Nephron (organoid): ENCODE results near the gene GALNT9.

Experiments
- H3K27ac Mint-ChIP-seq, 3 experiments: 2 replicates each; pipeline ENCODE4 v1.8.0; 2020; ENCODE audit warnings: mixed read lengths in 3 of 3, mild to moderate bottlenecking in 2 of 3, moderate library complexity in 1 of 3
- H3K27me3 Mint-ChIP-seq: 2 replicates; pipeline ENCODE4 v1.8.0; 2021; ENCODE audit warnings: low read depth, mild to moderate bottlenecking, moderate library complexity, mixed read lengths
- H3K36me3 Mint-ChIP-seq: 2 replicates; pipeline ENCODE4 v1.8.0; 2020; ENCODE audit warnings: low read depth, mixed read lengths
- H3K4me1 Mint-ChIP-seq: 2 replicates; pipeline ENCODE4 v1.8.0; 2020; ENCODE audit warnings: mixed read lengths
- H3K4me3 Mint-ChIP-seq, 3 experiments: 2 replicates each; pipeline ENCODE4 v1.8.0; 2020; ENCODE audit warnings: mild to moderate bottlenecking in 3 of 3, mixed read lengths in 3 of 3, moderate library complexity in 2 of 3
- H3K9me3 Mint-ChIP-seq: 2 replicates; pipeline ENCODE4 v1.8.0; 2020; ENCODE audit warnings: mixed read lengths
- TF ChIP-seq, protein P1 (sequence below), 3 experiments: fragments of 200-600 bp; sonication (generic); IDR thresholded peaks; one replicate each; pipeline ENCODE4 v1.5.0; 2021; ENCODE audit warnings: antibody characterized with exemption in 3 of 3; ENCODE audit not compliant: unreplicated experiment in 3 of 3

The GALNT9 gene

DNA sequence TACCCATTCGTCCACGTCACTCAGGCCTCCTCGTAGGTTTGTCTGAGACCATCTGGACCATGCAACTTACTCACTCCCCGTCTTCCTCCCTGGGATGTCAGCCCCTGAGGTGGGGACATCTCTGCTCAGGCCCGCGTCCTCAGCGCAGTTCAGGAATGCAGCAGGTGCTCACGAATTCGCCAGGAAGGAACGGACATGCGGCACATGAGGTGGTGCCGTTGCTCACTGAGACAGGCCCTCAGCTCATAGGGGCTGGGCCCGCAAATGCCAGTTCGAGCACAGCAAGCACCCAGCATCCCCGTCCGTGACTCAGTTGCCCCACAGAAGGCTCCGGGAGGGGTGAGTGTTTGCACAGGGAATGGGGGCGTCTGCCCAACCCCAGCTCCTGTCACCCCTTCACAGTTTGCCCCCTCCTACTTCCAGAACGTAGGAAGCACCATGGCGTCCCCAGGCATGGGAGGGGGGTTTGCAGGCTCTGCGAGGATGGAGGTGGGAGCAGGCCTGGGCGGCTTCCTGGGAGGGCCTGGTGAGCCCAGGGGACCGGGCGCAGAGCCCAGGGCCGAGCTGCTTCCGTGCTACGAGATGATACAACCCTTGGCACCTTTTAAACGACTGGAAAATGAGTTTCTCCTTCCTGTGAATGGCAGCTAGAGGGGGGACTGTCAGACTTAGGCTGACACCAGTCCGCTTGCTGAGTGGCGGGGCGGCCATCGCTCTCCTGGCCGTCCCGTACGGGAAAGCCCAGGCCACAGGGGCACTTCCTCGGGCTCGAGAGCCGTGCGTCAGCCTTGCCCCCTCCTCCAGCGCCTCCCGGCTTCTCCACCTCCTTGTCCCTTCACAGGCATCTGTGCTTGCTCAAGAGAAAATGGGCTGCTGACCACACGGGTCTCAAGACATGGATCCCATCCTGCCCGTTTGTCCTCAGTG lies 6.9 kb downstream of the GALNT9 start:
- Mint-ChIP-seq H3K27ac (peak overlapping the region in 1 of 3 experiments; percentile 0), H3K4me1 (peaks cover 26% of the 10 kb centered on the region), H3K27me3 (peaks cover 68% of the 10 kb centered on the region), H3K9me3 (no peaks in the 10 kb centered on the region), H3K4me3 (peak overlapping the region in 1 of 3 experiments; percentile 24), H3K36me3 (no peaks in the 10 kb centered on the region)
- TF ChIP-seq, protein P1, sequence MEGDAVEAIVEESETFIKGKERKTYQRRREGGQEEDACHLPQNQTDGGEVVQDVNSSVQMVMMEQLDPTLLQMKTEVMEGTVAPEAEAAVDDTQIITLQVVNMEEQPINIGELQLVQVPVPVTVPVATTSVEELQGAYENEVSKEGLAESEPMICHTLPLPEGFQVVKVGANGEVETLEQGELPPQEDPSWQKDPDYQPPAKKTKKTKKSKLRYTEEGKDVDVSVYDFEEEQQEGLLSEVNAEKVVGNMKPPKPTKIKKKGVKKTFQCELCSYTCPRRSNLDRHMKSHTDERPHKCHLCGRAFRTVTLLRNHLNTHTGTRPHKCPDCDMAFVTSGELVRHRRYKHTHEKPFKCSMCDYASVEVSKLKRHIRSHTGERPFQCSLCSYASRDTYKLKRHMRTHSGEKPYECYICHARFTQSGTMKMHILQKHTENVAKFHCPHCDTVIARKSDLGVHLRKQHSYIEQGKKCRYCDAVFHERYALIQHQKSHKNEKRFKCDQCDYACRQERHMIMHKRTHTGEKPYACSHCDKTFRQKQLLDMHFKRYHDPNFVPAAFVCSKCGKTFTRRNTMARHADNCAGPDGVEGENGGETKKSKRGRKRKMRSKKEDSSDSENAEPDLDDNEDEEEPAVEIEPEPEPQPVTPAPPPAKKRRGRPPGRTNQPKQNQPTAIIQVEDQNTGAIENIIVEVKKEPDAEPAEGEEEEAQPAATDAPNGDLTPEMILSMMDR (IDR thresholded peaks at IDR 0.05; ENCODE audit: unreplicated experiment in 3 of 3), result no peak

DNA sequence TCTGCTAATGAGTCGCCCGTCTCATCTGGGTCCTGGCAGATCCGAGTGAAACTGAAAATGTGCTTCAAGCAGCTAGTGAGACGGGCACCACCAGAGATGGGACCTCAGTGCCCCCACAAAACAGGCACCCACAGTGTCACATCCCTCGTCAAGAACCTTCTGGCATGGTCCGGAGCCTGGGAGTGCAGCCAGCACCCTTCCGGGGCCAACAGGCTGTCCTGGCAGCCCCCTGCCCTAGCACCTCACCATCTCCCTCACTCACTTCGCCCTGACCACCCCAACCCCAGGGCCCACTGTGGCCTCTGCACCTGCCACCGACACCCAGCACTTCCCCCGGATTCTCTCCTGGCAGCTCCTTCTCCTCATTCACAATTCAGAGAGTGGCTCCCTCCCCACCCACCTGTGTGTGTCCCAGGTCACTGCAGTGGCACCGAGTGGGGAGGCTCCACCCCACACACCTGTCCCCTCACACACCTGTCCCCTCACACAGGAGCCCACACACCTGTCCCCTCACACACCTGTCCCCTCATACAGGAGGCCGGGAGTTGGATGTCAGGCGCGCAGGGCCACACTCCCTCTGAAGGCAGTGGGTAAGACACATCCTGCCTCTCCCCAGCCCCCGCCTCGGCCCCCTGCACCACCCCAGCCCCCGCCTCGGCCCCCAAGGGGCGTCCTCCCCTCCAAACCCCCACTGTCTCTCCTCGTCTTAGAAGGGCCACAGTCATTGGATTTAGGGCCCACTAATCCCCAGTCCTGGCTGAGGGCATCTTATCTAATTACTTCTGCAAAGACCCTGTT lies 7.9 kb downstream of the GALNT9 start:
- Mint-ChIP-seq H3K4me3 (no peak overlapping the region), H3K27me3 (peaks cover 64% of the 10 kb centered on the region), H3K36me3 (no peaks in the 10 kb centered on the region), H3K27ac (no peak overlapping the region), H3K9me3 (no peaks in the 10 kb centered on the region), H3K4me1 (peaks cover 18% of the 10 kb centered on the region)
- TF ChIP-seq, protein P1 (IDR thresholded peaks at IDR 0.05; ENCODE audit: unreplicated experiment in 3 of 3), result no peak

DNA sequence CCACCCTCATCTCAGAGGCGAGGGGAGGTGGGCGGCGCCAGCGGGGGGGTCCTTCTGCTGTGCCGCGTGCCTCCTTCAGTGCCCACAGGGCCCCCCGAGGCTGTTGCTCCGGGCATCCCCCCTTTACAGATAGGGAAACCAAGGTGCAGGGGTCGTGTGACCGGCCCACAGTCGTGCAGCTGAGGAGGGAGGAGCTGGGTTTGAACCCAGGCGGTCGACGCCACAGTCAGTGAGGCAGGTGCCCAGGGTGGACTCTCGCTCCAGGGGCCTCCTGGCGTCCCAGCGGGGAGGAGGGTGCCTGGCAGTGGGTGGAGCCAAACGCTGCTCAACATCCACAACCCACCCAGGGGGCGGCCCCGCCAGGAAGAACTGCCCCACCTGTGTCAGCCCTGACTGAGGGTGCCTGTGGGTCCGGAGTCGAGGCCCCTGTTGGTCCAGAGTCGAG lies 8.6 kb downstream of the GALNT9 start:
- TF ChIP-seq, protein P1 (IDR thresholded peaks at IDR 0.05; ENCODE audit: unreplicated experiment in 3 of 3), result no peak
- peaks cover 59% of the 10 kb centered on the region for H3K27me3 Mint-ChIP-seq
- H3K9me3 Mint-ChIP-seq, result no peaks in the 10 kb centered on the region
- peaks cover 12% of the 10 kb centered on the region for H3K4me1 Mint-ChIP-seq
- H3K36me3 Mint-ChIP-seq, result no peaks in the 10 kb centered on the region
- H3K4me3 Mint-ChIP-seq, result no peak overlapping the region
- no peak overlapping the region for H3K27ac Mint-ChIP-seq

DNA sequence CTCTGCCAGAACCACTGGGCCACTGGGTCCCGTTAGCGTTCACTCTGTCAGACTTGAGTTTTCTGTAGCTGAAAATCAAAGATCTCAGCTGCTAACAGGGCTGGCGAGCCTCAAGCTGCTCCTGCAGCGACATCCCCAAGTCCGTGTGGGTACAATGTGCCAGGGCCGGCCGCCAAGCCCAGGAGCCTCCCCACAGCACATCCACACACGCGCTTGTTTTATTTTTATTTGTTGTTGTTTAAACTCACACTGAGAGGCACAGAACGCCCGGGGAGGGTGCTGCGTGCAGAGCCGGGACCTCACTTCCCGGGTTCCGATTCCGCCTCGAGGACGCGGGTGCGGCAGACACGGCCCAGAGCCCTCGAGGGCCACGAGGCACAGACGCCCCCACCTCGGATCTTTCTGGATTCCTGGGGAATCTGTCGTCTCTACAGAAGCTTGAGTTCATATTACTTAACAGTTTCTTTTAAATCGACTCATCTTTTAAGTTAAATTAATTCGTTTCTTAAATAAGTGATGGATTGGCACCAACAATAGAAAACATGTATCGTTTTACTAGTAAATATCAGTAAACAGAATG lies 9.3 kb downstream of the GALNT9 start:
- Mint-ChIP-seq H3K4me3 (no peak overlapping the region), H3K4me1 (peaks cover 12% of the 10 kb centered on the region)

DNA sequence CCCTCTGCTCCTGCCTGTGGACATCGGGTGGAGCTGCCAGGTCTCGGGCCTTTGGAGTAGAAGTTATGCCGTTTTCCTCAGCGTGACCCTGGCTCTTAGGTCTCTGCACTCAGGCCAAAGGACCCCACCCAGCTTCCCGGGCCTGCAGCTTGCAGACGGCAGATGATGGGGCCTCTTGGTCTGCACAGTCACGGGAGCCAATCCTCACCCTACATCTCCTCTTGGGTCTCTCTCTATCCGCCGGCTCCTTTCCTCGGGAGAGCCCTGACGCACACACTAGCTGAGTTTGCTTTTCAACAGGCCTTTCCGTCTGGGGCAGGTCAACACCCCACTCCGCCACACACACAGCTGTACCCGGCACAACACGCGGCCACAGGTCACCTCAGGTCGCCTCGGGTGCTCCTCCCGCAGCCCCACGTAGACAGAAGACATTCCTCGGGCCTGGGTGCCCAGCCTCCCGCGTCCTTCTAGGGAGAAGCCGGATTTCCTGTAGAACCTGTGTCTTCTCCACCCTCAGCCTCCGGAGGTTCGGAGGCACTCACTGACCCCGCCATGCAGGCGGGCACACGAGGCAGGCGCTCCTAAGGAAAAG lies 9.9 kb downstream of the GALNT9 start:
- Mint-ChIP-seq H3K4me3 (no peak overlapping the region), H3K27me3 (peaks cover 47% of the 10 kb centered on the region), H3K27ac (no peak overlapping the region), H3K9me3 (no peaks in the 10 kb centered on the region), H3K36me3 (no peaks in the 10 kb centered on the region), H3K4me1 (peaks cover 12% of the 10 kb centered on the region)
- TF ChIP-seq, protein P1 (IDR thresholded peaks at IDR 0.05; ENCODE audit: unreplicated experiment in 3 of 3), result no peak

More for the DNA sequence above, 9.3 kb downstream of the GALNT9 start:
- Mint-ChIP-seq H3K27ac (no peak overlapping the region), H3K27me3 (peaks cover 52% of the 10 kb centered on the region), H3K9me3 (no peaks in the 10 kb centered on the region), H3K36me3 (no peaks in the 10 kb centered on the region)
- TF ChIP-seq, protein P1 (IDR thresholded peaks at IDR 0.05; ENCODE audit: unreplicated experiment in 3 of 3), result no peak
